HG02840 (cell line): ENCODE results near the gene TNFAIP1.

Experiments
- ATAC-seq: cut with Tn5 transposase; IDR thresholded peaks from one replicate; pipeline ENCODE4 v1.9.1; 2021; ENCODE audit warnings: mild to moderate bottlenecking, moderate library complexity, moderate number of reproducible peaks; ENCODE audit not compliant: unreplicated experiment, low FRiP score

Gene TNFAIP1

DNA sequence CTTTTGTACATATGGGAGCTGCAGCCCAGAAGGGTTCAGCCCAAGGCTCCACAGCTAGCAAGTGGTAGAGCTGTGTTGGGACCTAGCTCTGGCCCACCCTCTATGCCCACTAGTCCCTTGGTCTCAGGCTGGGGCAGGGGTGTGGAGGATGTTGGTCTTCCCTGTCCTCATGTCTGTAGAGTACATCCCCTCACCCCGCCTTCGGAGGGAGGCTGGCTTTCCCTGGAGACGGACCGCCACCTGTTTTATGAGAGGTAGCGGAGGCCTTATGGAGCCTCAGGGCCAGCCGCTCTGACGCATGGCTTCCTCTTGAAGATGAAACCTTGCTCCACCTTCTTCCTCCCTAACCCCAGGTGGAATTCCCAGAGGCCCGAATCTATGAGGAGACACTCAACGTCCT is 8.4 kb downstream of the TNFAIP1 start:
- no peak for ATAC-seq

- no peak for ATAC-seq
These were observed 8.9 kb downstream of the TNFAIP1 start for GRCh38 chr17:28344435-28344901.

DNA sequence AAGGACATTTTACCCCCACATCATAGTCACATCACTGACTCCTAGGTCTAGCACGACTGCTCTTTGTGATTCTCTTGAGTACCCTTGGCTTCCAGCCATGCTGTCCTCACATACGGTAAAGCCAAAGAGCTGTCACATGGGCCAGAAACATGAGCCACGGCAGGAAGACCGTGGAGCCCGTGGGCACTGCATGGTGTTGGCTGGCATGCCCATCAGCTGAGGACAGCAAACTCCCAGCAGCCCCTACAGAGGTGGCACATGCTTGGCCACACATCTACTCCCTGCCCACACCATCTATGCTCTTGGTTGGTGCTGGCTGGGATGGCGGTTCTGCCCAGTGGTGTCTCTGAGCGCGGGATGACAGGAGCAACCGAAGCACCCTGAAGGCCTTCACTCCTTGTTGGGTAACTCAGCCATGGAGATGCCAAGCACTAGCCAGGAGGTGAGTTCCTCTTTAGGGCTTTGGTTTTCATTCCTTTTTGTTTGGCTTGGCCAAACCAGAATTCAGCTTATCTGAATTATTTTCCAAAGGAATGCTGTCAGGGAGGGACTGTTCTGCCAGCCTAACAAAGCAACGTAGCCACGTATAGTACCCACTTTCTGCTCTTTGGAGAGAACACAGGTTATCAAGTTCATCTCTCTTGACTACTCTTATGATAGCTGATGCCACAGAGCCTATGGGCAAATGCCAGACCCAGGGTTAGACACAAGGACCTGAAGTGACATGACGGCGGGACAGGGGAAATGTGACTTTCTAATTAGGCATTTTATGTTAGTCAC is 10.0 kb downstream of the TNFAIP1 start:
- no peak for ATAC-seq

- ATAC-seq = no peak
These were observed 10.6 kb downstream of the TNFAIP1 start for GRCh38 chr17:28346199-28346580.

DNA sequence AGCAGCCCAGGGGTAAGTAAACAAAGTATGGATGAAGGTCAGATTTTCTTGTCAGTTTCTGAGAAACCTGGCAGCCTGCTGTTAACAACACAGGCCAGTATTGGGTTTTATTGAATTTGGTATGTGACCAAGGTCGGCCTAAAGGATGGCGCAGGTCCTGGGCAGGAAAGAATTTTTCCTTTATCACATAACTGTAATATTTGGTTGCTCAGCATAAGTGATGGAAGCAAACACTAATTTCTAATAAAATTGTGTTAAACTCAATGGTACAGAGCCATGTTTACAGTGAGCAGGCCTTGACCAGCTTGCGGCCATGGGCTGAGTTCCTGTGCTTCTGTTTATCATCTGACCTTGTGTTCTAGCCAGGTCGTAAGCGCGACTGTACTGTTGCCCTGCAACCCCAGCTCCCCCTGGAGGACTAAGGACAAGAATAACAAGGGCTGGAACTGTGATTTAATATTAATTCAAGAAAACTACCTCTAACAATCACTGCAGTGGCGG is 11.2 kb downstream of the TNFAIP1 start:
- no peak for ATAC-seq

DNA sequence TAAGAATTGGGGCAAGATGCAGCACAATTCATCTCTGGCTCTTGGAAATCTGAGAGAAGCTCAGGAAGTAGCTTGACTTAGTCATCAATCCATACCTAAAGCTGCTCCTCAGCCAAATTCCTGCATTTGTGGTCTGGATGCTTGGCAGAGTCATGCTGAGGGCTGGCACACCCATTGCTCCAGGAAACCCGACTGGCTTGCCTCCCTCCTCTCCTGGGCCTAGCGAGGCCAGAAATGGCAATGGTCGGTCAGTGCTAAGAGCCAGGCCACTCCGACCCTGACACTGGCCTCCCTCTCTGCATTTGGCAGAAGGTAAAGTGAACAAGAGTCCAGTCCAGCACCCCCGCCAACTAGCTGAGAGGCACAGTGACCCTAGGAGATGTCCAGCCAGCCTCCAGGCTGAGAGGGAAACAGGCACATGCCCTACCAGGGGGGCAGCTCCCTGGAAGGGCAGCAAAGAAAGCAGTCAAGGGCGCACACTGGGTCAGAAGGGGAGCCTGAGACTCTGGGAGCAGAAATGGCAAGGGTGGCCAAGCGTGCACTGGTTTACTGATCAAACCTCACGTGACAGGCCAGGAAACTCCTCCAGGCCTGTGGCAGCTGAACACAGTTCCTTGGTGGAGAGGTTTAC is 11.8 kb downstream of the TNFAIP1 start:
- ATAC-seq = no peak

- ATAC-seq = no peak
These were observed 13.4 kb downstream of the TNFAIP1 start for GRCh38 chr17:28348979-28349378.

GRCh38 chr17:28350271-28350670 is 14.7 kb downstream of the TNFAIP1 start:
- no peak for ATAC-seq

DNA sequence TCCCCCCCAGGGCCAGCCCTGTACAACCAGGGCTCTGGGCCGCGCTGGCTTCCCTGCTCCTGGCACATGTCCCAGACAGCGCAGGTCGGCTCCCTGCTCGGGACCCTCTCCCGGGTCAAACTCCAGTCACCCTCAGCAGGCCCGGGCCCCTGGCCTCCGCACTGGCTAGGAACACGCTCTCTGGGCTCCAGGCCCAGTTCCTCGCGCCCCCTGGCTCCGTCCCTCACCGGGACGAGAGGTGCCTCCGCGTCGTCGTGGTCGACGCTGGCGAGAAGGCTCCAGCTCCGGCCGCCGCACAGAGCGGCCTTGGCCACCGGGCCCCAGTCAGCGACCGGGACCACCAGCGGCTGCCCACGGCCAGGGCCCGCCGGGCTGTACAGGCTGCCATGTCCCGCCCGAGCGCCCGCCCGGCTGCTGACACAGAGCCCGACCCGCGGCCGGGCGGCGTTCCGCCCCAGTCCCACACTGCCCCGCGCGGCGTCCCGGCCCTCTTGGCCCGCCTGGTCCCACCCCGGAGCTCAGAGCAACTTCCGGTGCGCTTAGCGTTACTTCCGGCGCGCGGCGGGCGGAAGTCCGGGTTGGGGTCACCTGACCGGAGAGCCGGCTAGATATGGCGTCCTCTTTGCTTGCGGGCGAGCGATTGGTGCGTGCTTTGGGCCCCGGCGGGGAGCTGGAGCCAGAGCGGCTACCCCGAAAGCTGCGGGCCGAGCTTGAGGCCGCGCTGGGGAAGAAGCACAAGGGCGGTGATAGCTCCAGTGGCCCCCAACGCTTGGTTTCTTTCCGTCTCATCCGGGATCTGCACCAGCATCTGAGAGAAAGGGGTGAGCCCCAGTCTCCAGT is 21.7 kb downstream of the TNFAIP1 start, which contains the start of gene POLDIP2:
Gene POLDIP2, minus strand, starts transcription at position 467 of the 840 bp plus-strand sequence. Its CDS starts 79 bp downstream, at position 388.
- peak; percentile 97 for ATAC-seq

DNA sequence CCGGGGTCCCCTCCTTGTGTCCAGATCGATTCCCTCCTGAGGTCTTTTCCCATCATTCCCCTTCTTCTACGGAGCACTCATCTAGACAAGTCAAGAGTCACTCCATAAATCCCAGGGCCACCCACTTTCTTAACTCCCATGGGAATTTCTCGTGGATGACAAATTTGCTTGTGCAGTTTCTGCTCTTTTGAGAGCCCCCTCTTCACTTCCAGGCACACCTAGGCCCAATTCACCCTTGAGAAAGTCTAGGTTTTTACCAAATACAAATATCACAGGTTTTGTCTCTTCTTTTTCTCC is 22.3 kb downstream of the TNFAIP1 start:
- ATAC-seq = no peak

DNA sequence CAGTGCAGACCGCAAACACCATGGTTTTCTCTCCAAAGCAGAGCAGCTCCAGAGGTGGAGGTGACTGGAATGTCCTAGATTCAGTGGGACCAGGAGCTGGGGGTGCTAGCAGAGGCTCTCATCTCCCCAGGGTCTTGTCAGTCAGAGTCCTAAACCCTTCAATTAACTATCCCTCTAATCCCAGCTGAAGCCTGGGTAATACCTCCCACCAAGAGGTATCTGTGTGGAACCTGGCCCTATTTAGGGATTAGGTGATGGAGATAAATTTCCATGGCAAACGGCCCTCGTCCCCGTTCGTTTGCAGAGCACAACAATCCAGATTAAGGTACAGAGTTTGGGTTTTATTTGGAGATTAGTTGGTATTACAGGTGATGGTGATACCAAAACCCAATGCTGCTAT is 27.6 kb downstream of the TNFAIP1 start:
- ATAC-seq = no peak

- ATAC-seq = no peak
These were observed 28.5 kb downstream of the TNFAIP1 start for GRCh38 chr17:28363776-28364650.

DNA sequence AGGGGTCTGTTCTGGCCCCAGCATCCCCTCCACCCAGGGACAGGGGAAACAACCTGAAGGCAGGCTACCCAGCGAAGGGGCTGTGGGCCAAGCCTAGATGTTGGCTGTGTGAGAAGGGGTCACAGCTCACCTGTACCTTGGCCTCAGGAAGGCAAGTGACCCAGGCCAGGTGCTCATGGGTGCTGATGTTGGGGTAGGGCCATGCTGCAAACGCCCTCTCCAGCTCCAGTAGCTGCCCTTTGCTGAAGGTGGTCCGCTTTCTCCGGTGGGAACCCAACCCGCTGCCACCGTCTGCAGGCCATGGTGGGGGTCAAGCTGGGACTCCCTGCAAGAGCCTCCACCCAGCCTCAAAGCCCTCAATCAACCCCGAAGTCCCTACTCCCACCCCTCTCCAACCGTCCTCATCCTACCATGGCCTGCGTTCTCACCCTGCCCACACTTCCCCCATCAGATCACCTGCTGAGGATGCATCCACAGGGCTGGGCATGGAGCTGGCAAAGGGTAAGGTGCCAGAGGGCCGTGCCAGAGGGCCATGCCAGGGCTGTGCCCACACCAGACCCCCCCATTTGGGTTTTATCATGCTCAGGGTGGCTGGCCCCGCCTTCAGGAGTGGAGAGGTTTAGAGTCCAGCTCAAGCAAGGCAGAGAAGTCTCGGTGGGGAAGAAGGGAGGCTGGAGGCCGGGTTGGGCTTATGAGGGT is 29.3 kb downstream of the TNFAIP1 start, which contains the start of gene SEBOX:
Gene SEBOX, minus strand, starts transcription at position 535 of the 699 bp plus-strand sequence. Its CDS starts 48 bp downstream, at position 487.
- no peak for ATAC-seq

- no peak for ATAC-seq
These were observed 29.9 kb downstream of the TNFAIP1 start for GRCh38 chr17:28365487-28365886.

DNA sequence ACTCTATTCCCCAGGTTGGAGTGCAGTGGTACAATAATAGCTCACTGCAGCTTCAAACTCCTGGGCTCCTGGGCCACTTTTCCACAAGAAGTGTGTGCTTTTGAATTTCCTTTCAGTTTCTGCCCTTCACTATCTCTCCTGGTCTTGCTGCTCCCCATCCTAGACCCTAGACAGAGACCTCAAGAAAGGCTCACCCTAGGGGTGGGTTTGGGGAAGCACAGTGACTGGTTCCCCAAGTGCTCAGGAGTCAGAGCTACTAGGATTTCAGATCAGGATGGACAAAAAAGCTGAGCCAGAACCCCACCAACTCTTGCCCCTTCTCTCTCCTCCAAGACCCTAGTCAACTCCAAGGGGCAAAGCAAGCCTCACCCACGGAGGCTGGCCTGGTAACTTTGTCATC is 31.0 kb downstream of the TNFAIP1 start:
- ATAC-seq = no peak

- ATAC-seq = no peak
These were observed 32.2 kb downstream of the TNFAIP1 start for GRCh38 chr17:28367641-28368305.

GRCh38 chr17:28368306-28368831 is 32.8 kb downstream of the TNFAIP1 start:
- no peak for ATAC-seq

- ATAC-seq = no peak
These were observed 33.5 kb downstream of the TNFAIP1 start for GRCh38 chr17:28368915-28369683.
